Neural cell (in vitro differentiated cells): ENCODE data around the gene ZNF384. TPM values are rescaled to one million over a fixed set of nuclear protein-coding genes. Genes with fewer than 3 reads are reported as not detected.

Experiments
- H2AFZ ChIP-seq: fragments of 200-600, 300-800 bp; sonication (generic), shearing (Covaris generic); 2 replicates; pipeline ENCODE4 v1.6.0; 2014; ENCODE audit warnings: low read depth, mild to moderate bottlenecking, antibody characterized with exemption, low read length, moderate library complexity
- H3F3A ChIP-seq: fragments of 200-600 bp; shearing (Covaris generic); 2 replicates; pipeline ENCODE4 v1.6.1; 2016; ENCODE audit warnings: mild to moderate bottlenecking, moderate library complexity, mixed read lengths, antibody characterized with exemption, low read length; ENCODE audit not compliant: insufficient read depth, poor library complexity, severe bottlenecking
- H3K27ac ChIP-seq: fragments of 200-600, 300-800 bp; sonication (generic), shearing (Covaris generic); 2 replicates; pipeline ENCODE4 v1.5.1; 2014; ENCODE audit warnings: mild to moderate bottlenecking, low read length, moderate library complexity
- H3K27me3 ChIP-seq: fragments of 300-800, 200-600 bp; sonication (generic), shearing (Covaris generic); 2 replicates; pipeline ENCODE4 v1.6.0; 2014; ENCODE audit warnings: mild to moderate bottlenecking, low read depth, low read length, moderate library complexity; ENCODE audit not compliant: insufficient read depth
- H3K36me3 ChIP-seq: fragments of 300-800, 200-600 bp; sonication (generic), shearing (Covaris generic); 2 replicates; pipeline ENCODE4 v1.5.1; 2014; ENCODE audit warnings: mild to moderate bottlenecking, antibody characterized with exemption, low read length, moderate library complexity; ENCODE audit not compliant: insufficient read depth
- H3K4me2 ChIP-seq: fragments of 300-800, 200-600 bp; sonication (generic), shearing (Covaris generic); 2 replicates; pipeline ENCODE4 v1.6.0; 2014; ENCODE audit warnings: mild to moderate bottlenecking, low read length
- H3K4me3 ChIP-seq: fragments of 300-800, 200-600 bp; sonication (generic), shearing (Covaris generic); 2 replicates; pipeline ENCODE4 v1.5.1; 2014; ENCODE audit warnings: mild to moderate bottlenecking, low read length, moderate library complexity
- H3K79me2 ChIP-seq: fragments of 200-600 bp; shearing (Covaris generic); replicated peaks from 2 replicates; pipeline ENCODE4 v1.6.0; 2014; ENCODE audit warnings: mild to moderate bottlenecking, low read length, moderate library complexity; ENCODE audit not compliant: insufficient read depth
- H3K9ac ChIP-seq: fragments of 300-800, 200-600 bp; sonication (generic), shearing (Covaris generic); 2 replicates; pipeline ENCODE4 v1.6.1; 2016; ENCODE audit warnings: mild to moderate bottlenecking, low read length, mixed read lengths
- H3K9me2 ChIP-seq: fragments of 200-600 bp; shearing (Covaris generic); 2 replicates; pipeline ENCODE4 v1.6.1; 2016; ENCODE audit warnings: mild to moderate bottlenecking, low read length, mixed read lengths; ENCODE audit not compliant: insufficient read depth
- H3K9me3 ChIP-seq: fragments of 200-600, 300-800 bp; sonication (generic), shearing (Covaris generic); 2 replicates; pipeline ENCODE4 v1.6.1; 2016; ENCODE audit warnings: mild to moderate bottlenecking, mixed run types, low read length, moderate library complexity, mixed read lengths
- H4K20me1 ChIP-seq: fragments of 200-600 bp; shearing (Covaris generic); 2 replicates; pipeline ENCODE4 v1.6.1; 2016; ENCODE audit warnings: mild to moderate bottlenecking, mixed run types; ENCODE audit not compliant: insufficient read depth
- EP300 ChIP-seq: fragments of 450-650 bp; conservative IDR thresholded peaks from 2 replicates; pipeline ENCODE4 v1.6.1; 2014; ENCODE audit warnings: antibody characterized with exemption, mild to moderate bottlenecking, moderate library complexity; ENCODE audit not compliant: poor library complexity, severe bottlenecking
- EZH2 ChIP-seq: fragments of 200-600, 300-800 bp; shearing (Covaris generic), sonication (generic); IDR thresholded peaks from 2 replicates; pipeline ENCODE4 v1.6.1; 2014; ENCODE audit warnings: antibody characterized with exemption, low read length, borderline replicate concordance, mild to moderate bottlenecking; ENCODE audit not compliant: insufficient read depth, poor library complexity, severe bottlenecking
- TAF1 ChIP-seq: IDR thresholded peaks from 2 replicates; pipeline ENCODE4 v1.6.1; 2012; ENCODE audit warnings: low read depth
- polyA plus RNA-seq: library from polyadenylated mRNA; depleted of rRNA; stranded (reverse); fragments of >200 nt; gene quantifications from 2 replicates; pipeline ENCODE4 v1.2.3, GENCODE V29; 2014
- TF ChIP-seq, protein P1 (sequence below): fragments of 450-650 bp; IDR thresholded peaks from 2 replicates; pipeline ENCODE4 v1.5.1; 2014; ENCODE audit warnings: antibody characterized with exemption, mild to moderate bottlenecking, moderate library complexity; ENCODE audit not compliant: poor library complexity, severe bottlenecking

ZNF384 gene
- polyA plus RNA-seq, 1 donor from 2014 or later = 25.8 TPM

DNA sequence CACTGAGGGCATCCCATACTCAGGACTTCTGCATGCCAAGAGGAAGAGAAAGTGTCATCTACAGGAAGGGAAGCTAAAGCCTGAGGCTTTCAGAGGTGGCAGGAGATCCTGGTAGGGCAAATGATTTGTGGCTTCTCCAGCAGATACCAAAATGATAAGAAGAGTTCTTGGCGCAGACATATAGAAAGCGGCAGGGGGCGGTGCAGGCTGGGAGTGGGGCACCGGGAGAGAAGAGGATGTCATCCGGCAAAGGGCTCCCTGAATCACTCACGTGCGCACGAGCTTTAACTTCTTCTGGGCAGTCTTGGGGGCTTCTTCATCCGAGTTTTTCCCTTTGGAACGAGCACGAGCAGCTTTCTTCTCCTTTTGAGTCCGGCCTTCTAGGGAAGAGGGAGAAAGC lies 36.8 kb downstream of the ZNF384 start:
- no peaks in the 10 kb centered on the region for H3F3A ChIP-seq
- peaks cover 10% of the 10 kb centered on the region for H3K36me3 ChIP-seq
- H2AFZ ChIP-seq = no peak overlapping the region
- H3K9ac ChIP-seq = no peak overlapping the region
- no peaks in the 10 kb centered on the region for H4K20me1 ChIP-seq
- H3K4me2 ChIP-seq = no peak overlapping the region
- no peaks in the 10 kb centered on the region for H3K9me2 ChIP-seq
- no peak overlapping the region for H3K4me3 ChIP-seq
- no peaks in the 10 kb centered on the region for H3K9me3 ChIP-seq
- no peak for TF ChIP-seq EZH2
- H3K27ac ChIP-seq = no peak overlapping the region
- H3K79me2 ChIP-seq = no peaks in the 10 kb centered on the region
- no peaks in the 10 kb centered on the region for H3K27me3 ChIP-seq

DNA sequence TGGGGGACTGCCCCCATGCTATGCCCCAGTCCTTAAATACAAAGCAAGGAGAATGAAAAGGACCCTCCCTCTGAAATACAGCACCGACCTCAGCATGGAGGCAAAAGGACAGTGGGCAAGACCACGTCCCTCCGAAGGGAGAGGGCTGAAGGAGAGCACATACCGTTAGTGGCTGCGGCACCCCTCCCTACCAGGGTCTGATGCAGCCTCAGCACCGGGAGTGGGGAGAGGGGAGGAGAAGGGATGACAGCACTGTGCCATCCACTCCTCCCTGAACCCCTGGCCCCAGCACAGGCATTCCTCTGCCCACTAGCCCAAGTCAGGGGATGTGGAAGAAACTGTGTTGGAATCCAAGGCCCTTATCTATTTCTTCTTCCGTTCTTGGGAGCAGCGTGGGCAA lies 38.3 kb downstream of the ZNF384 start:
- TF ChIP-seq TAF1 (no peak), EZH2 (no peak)
- TF ChIP-seq, protein P1, sequence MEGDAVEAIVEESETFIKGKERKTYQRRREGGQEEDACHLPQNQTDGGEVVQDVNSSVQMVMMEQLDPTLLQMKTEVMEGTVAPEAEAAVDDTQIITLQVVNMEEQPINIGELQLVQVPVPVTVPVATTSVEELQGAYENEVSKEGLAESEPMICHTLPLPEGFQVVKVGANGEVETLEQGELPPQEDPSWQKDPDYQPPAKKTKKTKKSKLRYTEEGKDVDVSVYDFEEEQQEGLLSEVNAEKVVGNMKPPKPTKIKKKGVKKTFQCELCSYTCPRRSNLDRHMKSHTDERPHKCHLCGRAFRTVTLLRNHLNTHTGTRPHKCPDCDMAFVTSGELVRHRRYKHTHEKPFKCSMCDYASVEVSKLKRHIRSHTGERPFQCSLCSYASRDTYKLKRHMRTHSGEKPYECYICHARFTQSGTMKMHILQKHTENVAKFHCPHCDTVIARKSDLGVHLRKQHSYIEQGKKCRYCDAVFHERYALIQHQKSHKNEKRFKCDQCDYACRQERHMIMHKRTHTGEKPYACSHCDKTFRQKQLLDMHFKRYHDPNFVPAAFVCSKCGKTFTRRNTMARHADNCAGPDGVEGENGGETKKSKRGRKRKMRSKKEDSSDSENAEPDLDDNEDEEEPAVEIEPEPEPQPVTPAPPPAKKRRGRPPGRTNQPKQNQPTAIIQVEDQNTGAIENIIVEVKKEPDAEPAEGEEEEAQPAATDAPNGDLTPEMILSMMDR = no peak
- Histone ChIP-seq H4K20me1 (no peaks in the 10 kb centered on the region), H3K27ac (no peak overlapping the region), H3K9me3 (no peaks in the 10 kb centered on the region), H3K9ac (no peak overlapping the region), H3K36me3 (peaks cover 10% of the 10 kb centered on the region), H3K9me2 (no peaks in the 10 kb centered on the region), H3K4me2 (no peak overlapping the region), H3K27me3 (no peaks in the 10 kb centered on the region), H2AFZ (no peak overlapping the region), H3K79me2 (no peaks in the 10 kb centered on the region), H3K4me3 (no peak overlapping the region), H3F3A (no peaks in the 10 kb centered on the region)

DNA sequence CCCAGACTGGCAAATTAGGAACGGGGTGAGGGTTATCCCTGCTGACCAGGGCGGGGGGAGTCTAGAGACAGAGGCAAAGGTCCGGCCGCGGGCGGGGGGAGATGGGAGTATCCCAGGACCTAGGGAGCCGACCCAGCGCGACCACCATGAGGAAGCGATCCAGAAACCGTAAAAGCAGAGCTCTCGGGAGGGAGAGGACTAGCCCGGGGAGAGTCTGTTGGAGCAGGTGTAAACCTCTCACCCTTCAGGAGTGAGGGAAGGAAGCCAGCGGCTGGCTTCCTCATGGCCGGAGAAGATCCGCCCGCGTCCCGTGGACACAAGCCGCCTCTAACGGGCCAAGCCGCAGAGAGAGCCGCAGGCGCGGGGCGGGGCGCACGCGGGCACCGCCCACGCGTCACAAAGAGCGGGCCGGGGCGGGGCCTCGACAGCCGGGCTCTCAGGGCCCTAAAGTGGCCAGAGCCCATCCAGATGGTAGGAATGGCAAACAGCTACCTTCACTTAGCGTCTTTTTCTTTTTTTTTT lies 42.0 kb downstream of the ZNF384 start, which contains the start of gene ACRBP:
Gene ACRBP, minus strand, starts transcription at position 350 of the 522 bp plus-strand sequence. Its CDS starts 66 bp downstream, at position 284.
- Histone ChIP-seq H3K9ac (no peak within 1 kb of the TSS), H3K27ac (no peak within 1 kb of the TSS), H3K4me2 (no peak within 1 kb of the TSS), H4K20me1 (no peaks in the 10 kb centered on the region), H3K36me3 (peaks cover 10% of the 10 kb centered on the region), H2AFZ (no peak within 1 kb of the TSS), H3K4me3 (no peak within 1 kb of the TSS), H3F3A (no peaks in the 10 kb centered on the region), H3K9me3 (no peaks in the 10 kb centered on the region), H3K79me2 (no peaks in the 10 kb centered on the region), H3K27me3 (no peaks in the 10 kb centered on the region), H3K9me2 (no peaks in the 10 kb centered on the region)
- no peak for TF ChIP-seq TAF1
- no peak for TF ChIP-seq EP300
- no peak for TF ChIP-seq EZH2
- TF ChIP-seq, protein P1 = no peak
